GM21825 (cell line): ENCODE data around the gene RAD51B.
A peak's percentile ranks its signal among the peaks of the same experiment; 100 is the strongest.

Source experiments
- ATAC-seq: cut with Tn5 transposase; IDR thresholded peaks from one replicate; pipeline ENCODE4 v1.9.1; 2021; ENCODE audit warnings: mild to moderate bottlenecking, moderate library complexity; ENCODE audit not compliant: unreplicated experiment

RAD51B gene

GRCh38 chr14:68229423-68230100 lies 410.0 kb downstream of the RAD51B start:
- ATAC-seq, result no peak

GRCh38 chr14:68230202-68230949 lies 410.8 kb downstream of the RAD51B start:
- ATAC-seq, result no peak

GRCh38 chr14:68230950-68231717 lies 411.6 kb downstream of the RAD51B start:
- ATAC-seq, result no peak

- no peak for ATAC-seq
These were observed 412.3 kb downstream of the RAD51B start for GRCh38 chr14:68231898-68232297.

GRCh38 chr14:68232300-68233055 lies 412.9 kb downstream of the RAD51B start:
- ATAC-seq, result peak; percentile 76

GRCh38 chr14:68233101-68233784 lies 413.7 kb downstream of the RAD51B start:
- ATAC-seq, result no peak

GRCh38 chr14:68234101-68234905 lies 414.7 kb downstream of the RAD51B start:
- ATAC-seq, result no peak

GRCh38 chr14:68235011-68235410 lies 415.4 kb downstream of the RAD51B start:
- ATAC-seq, result no peak

- no peak for ATAC-seq
These were observed 417.2 kb downstream of the RAD51B start for GRCh38 chr14:68236582-68237458.

GRCh38 chr14:68238551-68238950 lies 419.0 kb downstream of the RAD51B start:
- no peak for ATAC-seq

- ATAC-seq, result no peak
These were observed 419.4 kb downstream of the RAD51B start for GRCh38 chr14:68238976-68239375.

GRCh38 chr14:68239988-68240771 lies 420.6 kb downstream of the RAD51B start:
- no peak for ATAC-seq

GRCh38 chr14:68241862-68242487 lies 422.4 kb downstream of the RAD51B start:
- ATAC-seq, result no peak

GRCh38 chr14:68243450-68244010 lies 424.0 kb downstream of the RAD51B start:
- no peak for ATAC-seq

GRCh38 chr14:68244262-68244980 lies 424.8 kb downstream of the RAD51B start:
- ATAC-seq, result no peak
